Measurements from ENCODE around the gene TBC1D24. TPM values are rescaled to one million over a fixed set of nuclear protein-coding genes. Genes with fewer than 3 reads are reported as not detected.
A peak's percentile ranks its signal among the peaks of the same experiment; 100 is the strongest.

Gene TBC1D24
- polyA plus RNA-seq, 1 experiment, result 9.2 TPM

DNA sequence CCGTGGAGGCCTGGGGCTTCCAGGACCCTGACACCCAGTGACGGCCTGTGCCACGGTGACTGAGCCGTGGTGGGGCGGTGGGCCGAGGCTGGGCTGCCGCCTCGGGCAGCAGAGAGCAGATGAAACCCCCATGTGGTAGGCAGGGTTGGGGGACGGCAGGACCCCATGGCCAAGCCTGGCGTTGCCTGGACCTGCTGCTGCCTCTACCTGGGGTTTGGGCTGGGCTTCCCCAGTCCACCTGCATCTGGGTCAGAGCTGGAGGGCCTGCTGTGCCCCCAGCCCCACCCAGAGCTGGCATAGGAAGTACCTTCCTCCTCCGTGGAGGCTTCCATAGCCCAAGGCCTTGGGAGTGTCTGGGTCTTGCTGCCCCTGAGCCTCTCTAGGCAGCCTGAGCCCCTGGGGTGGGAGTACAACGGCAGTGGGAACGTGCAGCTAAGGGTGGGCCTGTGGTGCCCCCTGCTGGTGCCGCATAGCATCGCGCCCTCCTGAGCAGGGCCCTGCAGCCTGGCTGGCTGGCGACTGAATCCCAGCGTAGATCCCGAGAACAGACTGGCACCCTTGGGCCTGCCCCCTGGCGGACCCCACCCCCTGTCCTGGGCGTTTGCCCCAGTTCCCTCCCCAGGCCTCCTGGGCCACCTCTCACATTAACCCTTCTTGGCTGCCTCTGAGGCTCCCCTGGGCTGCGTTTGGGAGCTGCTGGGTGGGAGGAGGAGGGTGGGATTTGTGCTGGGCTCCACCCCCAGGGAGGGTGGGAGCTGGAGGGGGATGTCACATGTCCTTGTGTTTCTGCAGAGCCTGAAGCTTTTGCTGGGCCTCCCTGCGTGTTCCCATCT, 26.2 kb downstream of the TBC1D24 start:
- H3K36me3 ChIP-seq (ENCODE audit: control insufficient read depth, insufficient read depth, low read length), result peaks cover 31% of the 10 kb centered on the region
- TF ChIP-seq, protein P1, sequence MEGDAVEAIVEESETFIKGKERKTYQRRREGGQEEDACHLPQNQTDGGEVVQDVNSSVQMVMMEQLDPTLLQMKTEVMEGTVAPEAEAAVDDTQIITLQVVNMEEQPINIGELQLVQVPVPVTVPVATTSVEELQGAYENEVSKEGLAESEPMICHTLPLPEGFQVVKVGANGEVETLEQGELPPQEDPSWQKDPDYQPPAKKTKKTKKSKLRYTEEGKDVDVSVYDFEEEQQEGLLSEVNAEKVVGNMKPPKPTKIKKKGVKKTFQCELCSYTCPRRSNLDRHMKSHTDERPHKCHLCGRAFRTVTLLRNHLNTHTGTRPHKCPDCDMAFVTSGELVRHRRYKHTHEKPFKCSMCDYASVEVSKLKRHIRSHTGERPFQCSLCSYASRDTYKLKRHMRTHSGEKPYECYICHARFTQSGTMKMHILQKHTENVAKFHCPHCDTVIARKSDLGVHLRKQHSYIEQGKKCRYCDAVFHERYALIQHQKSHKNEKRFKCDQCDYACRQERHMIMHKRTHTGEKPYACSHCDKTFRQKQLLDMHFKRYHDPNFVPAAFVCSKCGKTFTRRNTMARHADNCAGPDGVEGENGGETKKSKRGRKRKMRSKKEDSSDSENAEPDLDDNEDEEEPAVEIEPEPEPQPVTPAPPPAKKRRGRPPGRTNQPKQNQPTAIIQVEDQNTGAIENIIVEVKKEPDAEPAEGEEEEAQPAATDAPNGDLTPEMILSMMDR (IDR thresholded peaks at IDR 0.05; ENCODE audit: insufficient read depth, low read depth, low read length), result peak; percentile 98
- no peak overlapping the region for H3K4me3 ChIP-seq (ENCODE audit: low read depth, low read length)
- H3K27me3 ChIP-seq (ENCODE audit: control insufficient read depth, insufficient read depth, low read length), result no peaks in the 10 kb centered on the region
- CTCF ChIA-PET, result interaction anchor here (0.7 to 3.8 kb wide), 29 partner anchors 9 to 353 kb away, joined by 3 to 63 read pairs (median 4); partner anchors contain the start of genes ECI1, NTN3, RAB26 and TBC1D24
- DNase-seq (ENCODE audit: low read depth), result no peak
- POLR2A ChIA-PET, result no interaction called here

DNA sequence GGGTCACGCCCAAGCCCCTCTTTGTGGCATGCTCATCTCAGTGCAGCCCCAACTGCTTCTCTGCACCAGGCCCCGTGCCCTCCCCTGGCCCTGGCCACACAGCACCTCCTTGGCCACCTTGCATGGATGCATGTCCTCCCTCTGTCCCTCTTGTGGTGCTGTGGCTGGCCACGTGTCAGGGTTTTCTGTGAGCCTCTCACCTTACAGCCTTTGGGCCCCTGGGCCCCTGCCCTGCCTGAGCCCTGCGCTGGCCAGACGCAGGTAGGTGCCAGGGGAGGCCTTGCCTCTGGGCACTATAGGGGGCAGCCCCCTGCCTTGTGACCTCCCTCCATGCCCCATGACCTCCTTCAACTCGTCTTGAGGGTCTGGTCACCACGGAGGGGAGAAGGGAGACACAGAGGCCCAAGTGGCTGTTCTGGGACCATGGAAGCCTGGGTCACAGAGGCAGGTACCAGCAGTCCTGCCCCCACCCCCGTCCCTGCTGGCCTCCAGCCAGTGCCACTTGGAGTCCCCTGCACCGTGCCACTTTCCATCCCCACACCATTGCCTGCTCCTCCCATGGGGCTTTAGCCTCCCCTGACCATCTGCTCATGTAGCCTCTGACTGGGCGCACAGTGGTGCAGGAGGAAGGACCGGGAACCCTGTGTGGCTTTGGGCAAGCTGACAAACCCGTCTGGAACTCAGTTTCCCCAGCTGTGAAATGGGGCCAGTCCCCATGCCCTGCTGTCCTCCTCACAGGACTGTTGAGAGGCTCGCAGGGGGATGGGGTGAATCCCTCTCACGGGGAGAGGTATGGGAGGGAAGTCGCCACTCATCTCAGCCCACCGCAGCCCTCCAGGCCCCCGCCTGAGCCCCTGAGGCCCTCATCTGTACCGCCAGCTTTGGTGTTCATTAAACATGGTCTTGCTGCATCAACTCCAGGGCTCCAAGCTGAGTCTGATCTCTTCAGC, 27.3 kb downstream of the TBC1D24 start:
- H3K36me3 ChIP-seq (ENCODE audit: control insufficient read depth, insufficient read depth, low read length), result peaks cover 22% of the 10 kb centered on the region
- TF ChIP-seq, protein P1 (IDR thresholded peaks at IDR 0.05; ENCODE audit: insufficient read depth, low read depth, low read length), result no peak
- ChIA-PET CTCF (interaction anchor here (0.8 to 3.8 kb wide), 26 partner anchors 8 to 354 kb away, joined by 3 to 63 read pairs (median 4); partner anchors contain the start of genes ABCA3, NTN3, RAB26 and TBC1D24), POLR2A (no interaction called here)
- H3K27me3 ChIP-seq (ENCODE audit: control insufficient read depth, insufficient read depth, low read length), result no peaks in the 10 kb centered on the region
- DNase-seq (ENCODE audit: low read depth), result no peak
- H3K4me3 ChIP-seq (ENCODE audit: low read depth, low read length), result no peak overlapping the region

DNA sequence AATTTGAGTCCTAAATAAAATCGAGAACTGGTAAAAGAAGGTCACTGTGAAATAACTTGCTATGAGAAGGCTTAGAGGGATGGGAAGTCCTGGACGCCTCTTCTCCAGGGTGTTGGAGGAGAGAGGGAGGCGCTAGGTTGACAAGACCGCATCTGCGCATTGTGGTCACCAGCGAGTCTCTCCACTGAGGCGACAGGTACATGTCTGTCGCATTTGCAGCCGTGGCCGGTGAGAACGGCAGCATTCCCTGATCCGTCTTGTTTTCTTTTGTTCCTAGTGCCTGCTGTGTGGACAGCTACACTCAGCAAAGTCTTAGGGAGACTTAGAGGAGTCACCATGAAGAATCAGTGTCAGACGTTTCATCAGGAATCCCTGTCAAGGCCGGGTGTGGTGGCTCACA, 30.8 kb downstream of the TBC1D24 start:
- Histone ChIP-seq H3K27me3 (ENCODE audit: control insufficient read depth, insufficient read depth, low read length) (no peaks in the 10 kb centered on the region), H3K36me3 (ENCODE audit: control insufficient read depth, insufficient read depth, low read length) (peaks cover 2% of the 10 kb centered on the region; the same call in 1 of the 2 replicates), H3K4me3 (ENCODE audit: low read depth, low read length) (no peak overlapping the region)
- CTCF ChIA-PET, result interaction anchor here (0.7 to 1.4 kb wide), 2 partner anchors 20 to 155 kb away, joined by 3 to 4 read pairs; no protein-coding TSS in a partner anchor
- no peak for DNase-seq (ENCODE audit: low read depth)
- TF ChIP-seq, protein P1 (IDR thresholded peaks at IDR 0.05; ENCODE audit: insufficient read depth, low read depth, low read length), result no peak
- POLR2A ChIA-PET, result no interaction called here

DNA sequence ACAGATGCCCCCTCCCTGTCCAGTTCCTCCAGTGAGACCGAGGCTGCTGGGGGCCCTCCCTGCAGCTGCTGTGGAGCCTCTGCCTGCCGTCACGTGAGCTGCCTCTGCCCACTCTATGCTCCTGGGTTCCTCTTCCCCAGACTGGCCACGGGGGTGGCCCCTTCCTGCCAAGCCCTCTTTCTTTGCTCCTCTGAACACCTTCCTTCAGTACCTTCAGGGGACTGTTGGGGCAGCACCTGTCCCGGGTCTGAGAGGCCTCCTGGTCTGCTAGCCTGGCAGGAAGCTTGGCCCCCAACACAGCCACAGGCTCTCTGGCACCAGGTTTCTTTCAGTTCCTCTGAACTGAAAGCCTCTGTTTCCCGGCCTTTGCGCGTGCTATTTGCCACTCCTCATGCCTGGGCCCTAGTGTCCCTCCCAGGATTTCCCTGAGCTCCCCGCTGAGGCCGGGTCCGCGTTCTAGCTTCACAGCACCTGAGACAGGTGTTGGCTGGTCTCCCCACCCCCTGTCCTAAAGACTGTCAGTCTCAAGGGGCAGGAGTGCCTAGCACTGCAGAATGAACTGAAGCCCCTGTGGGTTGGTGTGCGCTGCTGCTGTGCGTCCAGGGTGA, 32.2 kb downstream of the TBC1D24 start:
- Histone ChIP-seq H3K36me3 (ENCODE audit: control insufficient read depth, insufficient read depth, low read length) (0 out of 2 replicates have a peak, but pooled peaks cover 1% of the 10 kb centered on the region), H3K4me3 (ENCODE audit: low read depth, low read length) (no peak overlapping the region), H3K27me3 (ENCODE audit: control insufficient read depth, insufficient read depth, low read length) (no peaks in the 10 kb centered on the region)
- DNase-seq (ENCODE audit: low read depth), result no peak
- ChIA-PET POLR2A (no interaction called here), CTCF (no interaction called here)
- TF ChIP-seq, protein P1 (IDR thresholded peaks at IDR 0.05; ENCODE audit: insufficient read depth, low read depth, low read length), result no peak

All from BJ (cell line).